CD4-positive, alpha-beta T cell treated with Interleukin-2 at 100 ng/mL for 4 hours (primary cell): ENCODE data around the gene FAM228B.
"Not testable (repeated sequence)": the region's sequence is repeated elsewhere in the genome, so short reads cannot be mapped to it uniquely, and the experiment has no call there.

Source experiments
- DNase-seq: peaks from one replicate; pipeline ENCODE4 v3.0.0-alpha.2; 2020; ENCODE audit warnings: low spot score

FAM228B gene

GRCh38 chr2:24123195-24123921, at the start of gene FAM228B, which contains the start of gene PFN4:
TSS of gene FAM228B (plus strand) at chr2:24123469. CDS start at chr2:24124362, 893 bp downstream.
TSS of gene PFN4 (minus strand) at chr2:24123334. CDS start at chr2:24122535, 799 bp downstream.
- DNase-seq = peak; percentile 60

GRCh38 chr2:24073816-24074215, 49.5 kb upstream of the FAM228B start:
- no peak for DNase-seq

GRCh38 chr2:24075259-24075658, 48.0 kb upstream of the FAM228B start:
- no peak for DNase-seq

GRCh38 chr2:24075915-24076848, 47.1 kb upstream of the FAM228B start, which contains the start of gene SF3B6:
TSS of gene SF3B6 (minus strand) at chr2:24076326. CDS start at chr2:24076229, 97 bp downstream.
- DNase-seq = peak; percentile 100

GRCh38 chr2:24076849-24077534, 46.3 kb upstream of the FAM228B start:
- no peak for DNase-seq

- DNase-seq = no peak
Measured at GRCh38 chr2:24077535-24077877, 45.8 kb upstream of the FAM228B start.

GRCh38 chr2:24077879-24078278, 45.4 kb upstream of the FAM228B start:
- DNase-seq = no peak

DNA sequence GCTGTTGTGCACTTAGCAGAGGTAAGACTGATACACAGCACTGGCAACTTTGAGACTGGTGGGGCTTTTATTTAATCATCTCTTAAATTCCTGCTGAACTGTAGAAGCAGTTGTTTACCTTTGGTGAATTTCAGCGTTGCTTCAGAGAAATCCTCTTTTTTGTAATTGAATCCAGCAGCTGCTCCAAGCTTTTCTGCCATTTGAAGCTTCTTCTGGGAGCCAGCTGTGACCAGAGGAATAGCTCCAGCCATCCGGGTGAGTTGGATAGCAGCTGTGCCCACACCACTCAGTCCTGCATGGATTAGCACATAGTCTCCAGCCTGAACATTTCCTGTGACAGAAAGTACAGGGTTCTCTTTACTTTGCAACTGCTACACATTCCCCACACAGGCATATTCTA, 42.6 kb upstream of the FAM228B start:
- DNase-seq = no peak

DNA sequence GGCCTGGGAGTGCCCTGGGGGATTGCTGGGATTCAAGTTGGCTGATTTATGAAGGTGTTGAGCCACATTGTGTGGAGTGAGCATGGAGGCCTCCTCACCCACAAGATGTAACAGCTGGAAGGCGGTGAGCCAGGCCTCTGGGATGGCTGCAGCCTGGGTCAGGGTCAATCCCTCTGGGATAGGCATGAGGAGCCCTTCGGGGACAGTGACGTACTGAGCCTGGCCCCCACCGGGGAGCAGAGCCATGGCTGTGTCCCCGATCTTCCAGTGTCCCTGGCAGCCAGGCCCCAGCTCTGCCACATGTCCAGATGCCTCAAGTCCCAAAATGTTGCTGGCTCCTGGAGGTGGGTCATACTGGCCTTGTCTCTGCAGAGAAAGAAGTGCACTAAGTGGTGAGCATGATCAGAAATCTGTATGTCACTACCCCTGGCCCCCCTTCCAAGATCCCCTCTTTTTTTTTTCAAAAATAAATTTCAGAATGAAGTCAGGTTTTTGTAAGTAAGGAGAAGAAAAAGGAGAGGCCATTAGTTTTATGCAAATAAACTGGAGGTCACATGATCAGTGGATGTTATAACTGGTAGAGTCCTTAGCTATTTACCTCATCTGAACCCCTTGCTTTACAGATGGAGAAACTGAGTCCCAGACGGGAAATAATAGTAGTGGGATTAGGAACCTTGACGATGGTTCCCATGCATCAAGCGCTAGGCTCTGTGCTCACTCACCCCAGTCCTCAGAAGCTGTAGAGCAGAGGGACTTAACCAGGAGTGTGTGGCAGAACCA, 40.3 kb upstream of the FAM228B start:
- no peak for DNase-seq

DNA sequence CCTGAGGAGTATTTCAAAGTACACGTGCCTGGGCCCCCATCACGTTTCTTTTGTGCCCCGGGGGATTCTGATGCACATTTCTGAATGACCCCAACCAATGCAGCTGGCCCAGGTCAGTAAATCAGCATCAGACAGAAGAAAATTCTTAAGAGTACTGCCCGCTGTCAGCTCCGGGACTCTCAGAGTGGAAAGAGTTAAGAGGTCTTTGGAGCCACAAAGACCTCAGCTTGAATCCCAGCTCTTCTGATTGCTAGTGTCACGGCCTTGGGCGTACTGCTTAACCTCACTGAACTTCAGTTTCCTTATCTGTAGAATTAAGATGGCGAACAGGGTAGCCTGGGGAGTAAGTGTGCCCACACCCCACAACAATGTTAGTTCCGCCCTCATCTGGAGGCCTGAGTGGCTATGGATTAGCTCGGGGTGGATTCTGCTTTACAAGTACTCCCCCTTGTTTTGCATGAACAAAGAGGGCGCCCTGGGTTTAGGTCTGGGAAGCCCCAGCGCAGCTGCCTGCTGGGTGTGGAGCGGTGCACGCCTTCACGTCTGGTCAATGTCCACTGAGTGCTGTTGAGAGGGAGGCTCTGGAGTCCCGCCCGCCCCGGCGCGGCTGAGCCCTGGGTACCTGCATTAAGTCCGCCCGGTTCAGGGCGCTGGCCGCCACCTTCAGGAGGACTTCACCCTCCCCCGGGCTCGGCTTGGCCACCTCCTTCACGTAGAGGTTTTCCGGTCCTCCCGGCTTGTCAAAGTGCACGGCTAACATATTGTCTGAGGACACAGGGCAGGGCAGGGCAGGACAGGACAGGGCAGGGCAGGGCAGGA, 39.5 kb upstream of the FAM228B start:
- DNase-seq = peak; percentile 50

- DNase-seq = peak; percentile 79
Measured at GRCh38 chr2:24084386-24085199, 38.7 kb upstream of the FAM228B start, which contains the start of gene TP53I3. TSS of gene TP53I3 (minus strand) at chr2:24084834. CDS start at chr2:24084326, 508 bp downstream.

GRCh38 chr2:24085200-24085489, 38.1 kb upstream of the FAM228B start:
- no peak for DNase-seq

DNA sequence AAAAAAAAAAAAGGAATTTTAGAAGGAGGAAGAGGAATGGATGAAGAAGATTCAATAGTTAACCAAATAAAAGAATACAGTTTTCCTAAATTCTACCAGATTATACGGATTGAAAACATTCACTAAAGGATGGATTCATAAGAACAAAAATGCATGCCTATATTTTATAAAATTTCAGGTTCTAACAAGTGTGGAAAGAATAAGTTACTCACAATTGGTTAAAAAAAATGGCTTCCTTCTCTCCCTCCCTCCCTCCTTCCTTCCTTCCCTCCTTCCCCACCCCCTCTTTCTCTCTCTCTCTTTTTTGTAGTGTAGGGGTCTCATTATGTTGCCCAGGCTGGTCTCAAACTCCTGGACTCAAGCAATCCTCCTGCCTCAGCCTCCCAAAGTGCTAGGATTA, 37.0 kb upstream of the FAM228B start:
- no peak for DNase-seq

DNA sequence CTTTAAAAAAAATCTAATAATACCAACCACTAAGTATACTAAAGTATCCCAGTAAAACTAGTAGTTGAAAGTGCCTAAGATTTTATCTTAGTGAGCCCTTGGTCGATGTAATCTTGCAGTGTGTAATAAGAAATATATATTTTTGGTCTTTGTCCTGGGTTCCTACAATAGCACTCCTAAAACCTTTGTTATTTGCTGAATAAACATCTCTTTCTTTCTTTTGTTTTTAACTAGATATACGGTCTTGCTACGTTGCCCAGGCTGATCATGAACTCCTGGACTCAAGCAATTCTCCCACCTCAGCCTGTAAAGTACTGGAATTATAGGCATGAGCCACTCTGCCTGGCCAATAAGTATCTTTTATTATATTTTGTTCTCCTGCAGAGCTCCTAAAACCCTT, 36.2 kb upstream of the FAM228B start:
- DNase-seq = no peak

- DNase-seq = no peak
Measured at GRCh38 chr2:24088821-24089359, 34.4 kb upstream of the FAM228B start.

DNA sequence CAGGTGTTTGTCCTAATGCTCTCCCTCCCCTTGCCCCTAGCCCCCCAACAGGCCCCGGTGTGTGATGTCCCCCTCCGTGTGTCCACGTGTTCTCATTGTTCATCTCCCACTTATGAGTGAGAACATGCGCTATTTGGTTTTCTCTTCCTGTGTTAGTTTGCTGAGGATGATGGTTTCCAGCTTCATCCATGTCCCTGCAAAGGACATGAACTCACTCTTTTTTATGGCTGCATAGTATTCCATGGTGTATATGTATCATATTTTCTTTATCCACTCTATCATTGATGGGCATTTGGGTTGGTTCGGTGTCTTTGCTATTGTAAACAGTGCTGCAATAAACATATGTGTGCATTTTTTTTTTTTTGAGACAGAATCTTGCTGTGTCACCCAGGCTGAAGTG, 30.0 kb upstream of the FAM228B start:
- not testable (repeated sequence) for DNase-seq

DNA sequence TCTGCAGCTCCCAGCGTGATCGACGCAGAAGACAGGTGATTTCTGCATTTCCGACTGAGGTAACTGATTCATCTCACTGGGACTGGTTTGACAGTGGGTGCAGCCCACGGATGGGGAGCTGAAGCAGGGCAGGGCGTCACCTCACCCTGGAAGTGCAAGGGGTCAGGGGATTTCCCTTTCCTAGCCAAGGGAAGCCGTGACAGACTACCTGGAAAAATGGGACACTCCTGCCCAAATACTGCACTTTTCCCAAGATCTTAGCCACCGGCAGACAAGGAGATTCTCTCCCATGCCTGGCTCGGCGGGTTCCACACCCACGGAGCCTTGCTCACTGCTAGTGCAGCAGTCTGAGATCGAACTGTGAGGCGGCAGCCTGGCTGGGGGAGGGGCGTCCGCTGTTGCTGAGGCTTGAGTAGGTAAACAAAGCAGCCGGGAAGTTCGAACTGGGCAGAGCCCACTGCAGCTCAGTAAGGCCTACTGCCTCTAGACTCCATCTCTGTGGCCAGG, 28.0 kb upstream of the FAM228B start:
- not testable (repeated sequence) for DNase-seq

- not testable (repeated sequence) for DNase-seq
Measured at GRCh38 chr2:24100732-24101131, 22.5 kb upstream of the FAM228B start.

DNA sequence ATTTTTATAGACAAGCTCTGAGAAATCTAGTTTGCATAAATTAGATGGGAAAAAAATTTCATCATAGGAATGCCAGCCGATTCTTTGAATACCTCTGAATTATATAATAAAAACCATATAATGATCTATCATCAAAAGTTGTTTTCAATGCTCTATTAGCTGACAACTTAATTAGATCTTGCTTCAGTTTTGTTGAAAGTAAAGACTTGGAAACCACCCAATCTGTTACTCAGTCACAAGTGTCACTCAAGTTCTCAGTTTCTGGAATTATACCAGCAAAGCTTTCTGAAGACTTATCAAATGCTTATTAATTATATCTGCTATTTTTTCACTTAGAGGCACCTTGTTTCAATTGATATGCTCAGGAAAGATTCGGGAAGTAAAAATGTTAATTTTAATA, 21.3 kb upstream of the FAM228B start:
- DNase-seq = no peak
